Lower leg skin (tissue), 3 donors: ENCODE data around the gene RTKN2.

Experiments
- POLR2A ChIP-seq, 2 donors: fragments of 450-650 bp; IDR thresholded peaks; one replicate each; pipeline ENCODE4 v1.6.1; 2016 to 2017; ENCODE audit warnings: antibody characterized with exemption in 2 of 2, mild to moderate bottlenecking in 1 of 2, moderate library complexity in 1 of 2
- TF ChIP-seq, protein P1 (sequence below), 3 donors: fragments of 450-650 bp; IDR thresholded peaks; one replicate each; pipeline ENCODE4 v1.5.1; 2016; ENCODE audit warnings: antibody characterized with exemption in 3 of 3, mild to moderate bottlenecking in 3 of 3, moderate library complexity in 2 of 3

DNA sequence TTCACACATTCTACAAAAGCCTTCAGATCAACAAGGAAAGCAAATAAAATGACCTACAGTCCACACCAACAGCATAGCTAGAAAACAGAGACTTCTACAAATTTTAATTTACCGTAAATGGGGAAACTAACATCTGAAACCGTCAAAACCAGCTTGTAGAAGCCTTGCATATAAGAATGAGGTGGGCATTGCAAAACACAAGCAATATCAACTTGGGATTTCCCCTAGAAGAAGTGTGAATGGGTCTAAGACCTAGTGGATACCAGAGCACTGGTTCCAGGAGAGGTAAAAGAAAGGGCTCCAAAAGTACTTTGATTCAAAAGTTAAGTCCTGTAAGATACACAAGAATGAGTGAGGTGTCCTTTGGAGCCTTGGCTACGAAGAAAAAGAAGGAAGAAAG, 18.7 kb downstream of the RTKN2 start:
- TF ChIP-seq, protein P1, sequence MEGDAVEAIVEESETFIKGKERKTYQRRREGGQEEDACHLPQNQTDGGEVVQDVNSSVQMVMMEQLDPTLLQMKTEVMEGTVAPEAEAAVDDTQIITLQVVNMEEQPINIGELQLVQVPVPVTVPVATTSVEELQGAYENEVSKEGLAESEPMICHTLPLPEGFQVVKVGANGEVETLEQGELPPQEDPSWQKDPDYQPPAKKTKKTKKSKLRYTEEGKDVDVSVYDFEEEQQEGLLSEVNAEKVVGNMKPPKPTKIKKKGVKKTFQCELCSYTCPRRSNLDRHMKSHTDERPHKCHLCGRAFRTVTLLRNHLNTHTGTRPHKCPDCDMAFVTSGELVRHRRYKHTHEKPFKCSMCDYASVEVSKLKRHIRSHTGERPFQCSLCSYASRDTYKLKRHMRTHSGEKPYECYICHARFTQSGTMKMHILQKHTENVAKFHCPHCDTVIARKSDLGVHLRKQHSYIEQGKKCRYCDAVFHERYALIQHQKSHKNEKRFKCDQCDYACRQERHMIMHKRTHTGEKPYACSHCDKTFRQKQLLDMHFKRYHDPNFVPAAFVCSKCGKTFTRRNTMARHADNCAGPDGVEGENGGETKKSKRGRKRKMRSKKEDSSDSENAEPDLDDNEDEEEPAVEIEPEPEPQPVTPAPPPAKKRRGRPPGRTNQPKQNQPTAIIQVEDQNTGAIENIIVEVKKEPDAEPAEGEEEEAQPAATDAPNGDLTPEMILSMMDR (IDR thresholded peaks at IDR 0.05): no peak
- TF ChIP-seq POLR2A (IDR thresholded peaks at IDR 0.05): no peak
